ENCODE data around the gene NAPB.

The NAPB gene

DNA sequence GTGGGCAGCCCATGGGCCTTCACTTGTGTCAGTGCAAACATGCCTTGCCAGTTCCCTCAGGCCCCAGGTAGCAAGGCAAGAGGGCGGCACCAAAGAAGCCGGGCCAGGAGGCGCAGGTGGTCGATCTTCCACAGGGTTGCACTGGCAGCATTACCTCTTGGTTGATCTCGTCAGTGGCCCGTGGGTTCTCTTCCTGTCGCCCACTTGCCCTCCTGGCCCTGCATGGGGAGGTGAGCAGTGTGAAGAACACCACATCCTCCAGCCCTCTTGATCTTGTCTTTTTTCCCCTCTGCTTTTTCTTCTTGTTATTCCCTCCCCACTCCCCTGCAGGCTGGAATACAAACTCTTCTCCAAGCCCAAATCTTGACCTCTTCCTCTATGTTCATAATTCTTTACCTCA is 34.4 kb upstream of the NAPB start:
- Histone ChIP-seq H3K4me3 (replicated peaks; ENCODE audit: low read depth, low read length) (no peak overlapping the region), H3K36me3 (ENCODE audit: control insufficient read depth, insufficient read depth, low read length) (no peaks in the 10 kb centered on the region), H3K27me3 (replicated peaks; ENCODE audit: control insufficient read depth, insufficient read depth, low read length) (no peaks in the 10 kb centered on the region)
- TF ChIP-seq, protein P1, sequence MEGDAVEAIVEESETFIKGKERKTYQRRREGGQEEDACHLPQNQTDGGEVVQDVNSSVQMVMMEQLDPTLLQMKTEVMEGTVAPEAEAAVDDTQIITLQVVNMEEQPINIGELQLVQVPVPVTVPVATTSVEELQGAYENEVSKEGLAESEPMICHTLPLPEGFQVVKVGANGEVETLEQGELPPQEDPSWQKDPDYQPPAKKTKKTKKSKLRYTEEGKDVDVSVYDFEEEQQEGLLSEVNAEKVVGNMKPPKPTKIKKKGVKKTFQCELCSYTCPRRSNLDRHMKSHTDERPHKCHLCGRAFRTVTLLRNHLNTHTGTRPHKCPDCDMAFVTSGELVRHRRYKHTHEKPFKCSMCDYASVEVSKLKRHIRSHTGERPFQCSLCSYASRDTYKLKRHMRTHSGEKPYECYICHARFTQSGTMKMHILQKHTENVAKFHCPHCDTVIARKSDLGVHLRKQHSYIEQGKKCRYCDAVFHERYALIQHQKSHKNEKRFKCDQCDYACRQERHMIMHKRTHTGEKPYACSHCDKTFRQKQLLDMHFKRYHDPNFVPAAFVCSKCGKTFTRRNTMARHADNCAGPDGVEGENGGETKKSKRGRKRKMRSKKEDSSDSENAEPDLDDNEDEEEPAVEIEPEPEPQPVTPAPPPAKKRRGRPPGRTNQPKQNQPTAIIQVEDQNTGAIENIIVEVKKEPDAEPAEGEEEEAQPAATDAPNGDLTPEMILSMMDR (IDR thresholded peaks at IDR 0.05; ENCODE audit: insufficient read depth, low read length, poor library complexity, severe bottlenecking): no peak
- no peak for DNase-seq (ENCODE audit: extremely low read depth, insufficient read length)

GRCh38 chr20:23454816-23455215 is 33.5 kb upstream of the NAPB start:
- Histone ChIP-seq H3K4me3 (replicated peaks; ENCODE audit: low read depth, low read length) (no peak overlapping the region), H3K36me3 (ENCODE audit: control insufficient read depth, insufficient read depth, low read length) (no peaks in the 10 kb centered on the region), H3K27me3 (replicated peaks; ENCODE audit: control insufficient read depth, insufficient read depth, low read length) (no peaks in the 10 kb centered on the region)
- TF ChIP-seq, protein P1 (IDR thresholded peaks at IDR 0.05; ENCODE audit: insufficient read depth, low read length, poor library complexity, severe bottlenecking): no peak
- DNase-seq (ENCODE audit: extremely low read depth, insufficient read length): no peak

- DNase-seq (ENCODE audit: extremely low read depth, insufficient read length): no peak
- no peak overlapping the region for H3K4me3 ChIP-seq (replicated peaks; ENCODE audit: low read depth, low read length)
- TF ChIP-seq, protein P1 (IDR thresholded peaks at IDR 0.05; ENCODE audit: insufficient read depth, low read length, poor library complexity, severe bottlenecking): no peak
- H3K27me3 ChIP-seq (replicated peaks; ENCODE audit: control insufficient read depth, insufficient read depth, low read length): no peaks in the 10 kb centered on the region
- no peaks in the 10 kb centered on the region for H3K36me3 ChIP-seq (ENCODE audit: control insufficient read depth, insufficient read depth, low read length)
These were observed 32.6 kb upstream of the NAPB start for GRCh38 chr20:23453549-23454543.

DNA sequence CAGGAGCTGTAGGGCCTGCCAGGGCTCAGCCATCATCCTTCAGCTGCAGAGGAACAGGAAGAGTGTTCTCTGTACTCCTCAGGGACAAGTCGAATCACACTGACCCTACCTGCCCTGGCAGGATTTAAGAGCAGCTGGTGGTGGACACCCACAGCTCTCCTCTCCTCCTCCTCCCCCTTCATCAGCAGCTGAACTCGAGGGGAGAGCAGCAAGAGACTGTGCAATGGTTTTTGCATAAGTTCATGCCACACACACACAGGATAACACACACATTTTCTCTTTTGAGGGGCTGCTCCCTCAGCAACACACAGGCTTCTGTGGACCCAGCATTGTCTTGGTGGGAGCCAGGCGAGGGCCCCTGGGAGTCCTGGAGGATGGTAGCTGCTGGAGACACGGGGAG is 31.5 kb upstream of the NAPB start, which contains the start of gene CST11:
CST11 (minus strand) TSS at position 101 of the 400 bp plus-strand sequence; CDS start at position 36, 65 bp downstream.
- Histone ChIP-seq H3K36me3 (ENCODE audit: control insufficient read depth, insufficient read depth, low read length) (no peaks in the 10 kb centered on the region), H3K27me3 (replicated peaks; ENCODE audit: control insufficient read depth, insufficient read depth, low read length) (no peaks in the 10 kb centered on the region), H3K4me3 (replicated peaks; ENCODE audit: low read depth, low read length) (no peak within 1 kb of the TSS)
- no peak for DNase-seq (ENCODE audit: extremely low read depth, insufficient read length)
- TF ChIP-seq, protein P1 (IDR thresholded peaks at IDR 0.05; ENCODE audit: insufficient read depth, low read length, poor library complexity, severe bottlenecking): no peak

DNA sequence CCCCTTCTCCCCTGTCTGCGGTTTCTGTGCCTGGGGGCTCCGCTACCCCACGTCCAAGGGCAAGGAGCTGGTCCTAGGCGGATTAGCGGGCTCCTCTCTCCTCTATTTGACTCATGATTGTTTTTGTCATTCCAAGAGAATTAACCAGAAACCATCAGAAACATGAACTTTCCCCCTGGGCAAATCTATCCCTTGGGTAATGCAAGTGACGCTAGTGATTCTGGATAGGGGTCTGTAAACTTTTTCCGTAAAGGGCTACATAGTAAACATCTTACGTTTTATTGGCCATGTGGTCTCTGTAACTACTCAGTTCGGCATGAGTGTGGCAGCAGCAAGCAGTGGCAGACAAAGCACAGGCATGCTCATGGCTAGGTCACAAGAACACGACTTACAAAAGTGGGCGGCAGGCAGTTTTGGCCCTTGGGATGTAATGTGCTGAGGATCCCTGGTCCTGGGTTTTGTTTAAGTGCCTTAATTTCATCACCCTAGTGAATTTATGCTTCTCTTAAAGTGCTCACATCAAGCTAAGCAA is 30.7 kb upstream of the NAPB start:
- H3K36me3 ChIP-seq (ENCODE audit: control insufficient read depth, insufficient read depth, low read length): no peaks in the 10 kb centered on the region
- H3K4me3 ChIP-seq (replicated peaks; ENCODE audit: low read depth, low read length): no peak overlapping the region
- no peaks in the 10 kb centered on the region for H3K27me3 ChIP-seq (replicated peaks; ENCODE audit: control insufficient read depth, insufficient read depth, low read length)
- no peak for DNase-seq (ENCODE audit: extremely low read depth, insufficient read length)
- TF ChIP-seq, protein P1 (IDR thresholded peaks at IDR 0.05; ENCODE audit: insufficient read depth, low read length, poor library complexity, severe bottlenecking): no peak
